Gastroesophageal sphincter (tissue), 4 donors: Measurements from ENCODE around the gene PDZD2. TPM values are rescaled to one million over a fixed set of nuclear protein-coding genes. Genes with fewer than 3 reads are reported as not detected.

Experiments
- ATAC-seq: fragments of 150-250 bp; one replicate; pipeline ENCODE4 v1.9.1; 2016; ENCODE audit warnings: mild to moderate bottlenecking, moderate library complexity
- H3K27ac ChIP-seq, 4 donors: fragments of 200-600 bp; sonication (generic) in 3 of 4; 1 replicate in 3 of 4; 2 replicates in 1 of 4; pipeline ENCODE4 v1.5.1; 2016 to 2019
- H3K27me3 ChIP-seq: fragments of 200-600 bp; sonication (generic); one replicate; pipeline ENCODE4 v1.5.1; 2019
- H3K36me3 ChIP-seq, 2 donors: fragments of 200-600 bp; sonication (generic); one replicate each; pipeline ENCODE4 v1.5.1; 2019; ENCODE audit warnings: control low read depth in 1 of 2
- H3K4me1 ChIP-seq, 3 donors: fragments of 200-600 bp; sonication (generic); 1 replicate in 2 of 3; 2 replicates in 1 of 3; pipeline ENCODE4 v1.5.1; 2016 to 2019; ENCODE audit warnings: control low read depth in 2 of 3
- H3K4me3 ChIP-seq, 2 donors: fragments of 200-600 bp; sonication (generic); one replicate each; pipeline ENCODE4 v1.5.1; 2019; ENCODE audit warnings: mild to moderate bottlenecking in 1 of 2, moderate library complexity in 1 of 2
- H3K9me3 ChIP-seq, 3 donors: fragments of 200-600 bp; sonication (generic); one replicate each; pipeline ENCODE4 v1.5.1; 2017 to 2019; ENCODE audit warnings: control low read depth in 2 of 3
- CTCF ChIP-seq, 4 experiments: fragments of 200-600 bp in 2 of 4; fragments of 450-650 bp in 2 of 4; sonication (generic) in 1 of 4; IDR thresholded peaks; one replicate each; pipeline ENCODE4 v1.5.1; 2017 to 2019; ENCODE audit warnings: antibody characterized with exemption in 4 of 4, mild to moderate bottlenecking in 2 of 4, moderate library complexity in 2 of 4
- EP300 ChIP-seq: sonication (generic); formaldehyde crosslinking; IDR thresholded peaks from one replicate; pipeline ENCODE4 v1.6.1; 2017; ENCODE audit warnings: antibody characterized with exemption, mild to moderate bottlenecking
- POLR2A ChIP-seq, 2 donors: fragments of 450-650 bp; IDR thresholded peaks; one replicate each; pipeline ENCODE4 v1.6.1; 2017; ENCODE audit warnings: antibody characterized with exemption in 2 of 2, mild to moderate bottlenecking in 2 of 2, moderate library complexity in 1 of 2
- POLR2AphosphoS5 ChIP-seq: sonication (generic); formaldehyde crosslinking; IDR thresholded peaks from one replicate; pipeline ENCODE4 v1.6.1; 2017; ENCODE audit warnings: antibody characterized with exemption
- WGBS, 2 donors: methylation state at CpG; one replicate each; pipeline ENCODE4 v1.1.5; 2018; ENCODE audit warnings: low coverage in 1 of 2; 5-methylcytosine and 5-hydroxymethylcytosine counted together
- total RNA-seq, 4 donors: library from RNA; depleted of rRNA; stranded (reverse); fragments of >200 nt; gene quantifications; one replicate each; pipeline ENCODE4 v1.1.0, GENCODE V29; 2016

Gene PDZD2
- total RNA-seq, 4 donors from 2014 or later = 8.6 to 19.4 (median 14.0) TPM

- no peak for TF ChIP-seq POLR2A (IDR thresholded peaks at IDR 0.05)
- TF ChIP-seq EP300 = no peak
- no peak for TF ChIP-seq POLR2AphosphoS5
- TF ChIP-seq CTCF (IDR thresholded peaks at IDR 0.05) = no peak
- H3K36me3 ChIP-seq = peaks cover 0 to 16% of the 10 kb centered on the region in 2 donors
- no peak overlapping the region for H3K4me3 ChIP-seq
- no peak overlapping the region for H3K27ac ChIP-seq
- no peaks in the 10 kb centered on the region for H3K9me3 ChIP-seq
- peaks cover 0 to 6% (median 0%) of the 10 kb centered on the region in 3 donors for H3K4me1 ChIP-seq
- WGBS, 2 donors = 11 to 46% methylated on average over 4 to 7 of the region's 7 CpGs
- ATAC-seq = no peak
- H3K27me3 ChIP-seq = no peaks in the 10 kb centered on the region
Observed at GRCh38 chr5:32044434-32044833, 405.5 kb downstream of the PDZD2 start.

- Histone ChIP-seq H3K27ac (no peak overlapping the region), H3K27me3 (no peaks in the 10 kb centered on the region), H3K36me3 (peaks cover 0 to 10% of the 10 kb centered on the region in 2 donors), H3K4me1 (peaks cover 0 to 6% (median 0%) of the 10 kb centered on the region in 3 donors), H3K4me3 (no peak overlapping the region), H3K9me3 (no peaks in the 10 kb centered on the region)
- no peak for TF ChIP-seq EP300
- TF ChIP-seq POLR2AphosphoS5 = no peak
- TF ChIP-seq CTCF (IDR thresholded peaks at IDR 0.05) = no peak
- no peak for TF ChIP-seq POLR2A (IDR thresholded peaks at IDR 0.05)
- no peak for ATAC-seq
Observed at GRCh38 chr5:32044939-32045338, 406.0 kb downstream of the PDZD2 start.

GRCh38 chr5:32047056-32047455 is 408.1 kb downstream of the PDZD2 start:
- no peak for ATAC-seq
- no peak for TF ChIP-seq POLR2AphosphoS5
- TF ChIP-seq CTCF (IDR thresholded peaks at IDR 0.05) = no peak
- no peak for TF ChIP-seq EP300
- no peak for TF ChIP-seq POLR2A (IDR thresholded peaks at IDR 0.05)
- Histone ChIP-seq H3K9me3 (no peaks in the 10 kb centered on the region), H3K36me3 (peaks cover 0 to 4% of the 10 kb centered on the region in 2 donors), H3K4me1 (peaks cover 0 to 6% (median 0%) of the 10 kb centered on the region in 3 donors), H3K4me3 (no peak overlapping the region), H3K27ac (no peak overlapping the region), H3K27me3 (no peaks in the 10 kb centered on the region)
- WGBS, 2 donors = 78 to 95% methylated on average over 4 of the region's 4 CpGs

- no peaks in the 10 kb centered on the region for H3K27me3 ChIP-seq
- H3K9me3 ChIP-seq = no peaks in the 10 kb centered on the region
- no peak for TF ChIP-seq POLR2AphosphoS5
- no peak for TF ChIP-seq POLR2A (IDR thresholded peaks at IDR 0.05)
- WGBS, 2 donors = 100% methylated on average over 3 to 5 of the region's 5 CpGs
- H3K27ac ChIP-seq = no peak overlapping the region
- H3K4me3 ChIP-seq = no peak overlapping the region
- no peak for ATAC-seq
- peaks cover 0 to 17% of the 10 kb centered on the region in 2 donors for H3K36me3 ChIP-seq
- H3K4me1 ChIP-seq = no peaks in the 10 kb centered on the region
Observed at GRCh38 chr5:32051796-32052195, 412.9 kb downstream of the PDZD2 start.

GRCh38 chr5:32055891-32056866 is 417.2 kb downstream of the PDZD2 start:
- no peaks in the 10 kb centered on the region for H3K9me3 ChIP-seq
- no peak for TF ChIP-seq POLR2AphosphoS5
- no peak for TF ChIP-seq CTCF (IDR thresholded peaks at IDR 0.05)
- TF ChIP-seq POLR2A (IDR thresholded peaks at IDR 0.05) = no peak
- TF ChIP-seq EP300 = no peak
- ATAC-seq = no peak
- H3K27ac ChIP-seq = no peak overlapping the region
- 60 to 69% methylated on average over 12 to 14 of the region's 15 CpGs for WGBS, 2 donors
- no peaks in the 10 kb centered on the region for H3K27me3 ChIP-seq
- no peaks in the 10 kb centered on the region for H3K4me1 ChIP-seq
- peaks cover 0 to 19% of the 10 kb centered on the region in 2 donors for H3K36me3 ChIP-seq
- H3K4me3 ChIP-seq = no peak overlapping the region
